ENCODE data around the gene EYA2.

Gene EYA2

DNA sequence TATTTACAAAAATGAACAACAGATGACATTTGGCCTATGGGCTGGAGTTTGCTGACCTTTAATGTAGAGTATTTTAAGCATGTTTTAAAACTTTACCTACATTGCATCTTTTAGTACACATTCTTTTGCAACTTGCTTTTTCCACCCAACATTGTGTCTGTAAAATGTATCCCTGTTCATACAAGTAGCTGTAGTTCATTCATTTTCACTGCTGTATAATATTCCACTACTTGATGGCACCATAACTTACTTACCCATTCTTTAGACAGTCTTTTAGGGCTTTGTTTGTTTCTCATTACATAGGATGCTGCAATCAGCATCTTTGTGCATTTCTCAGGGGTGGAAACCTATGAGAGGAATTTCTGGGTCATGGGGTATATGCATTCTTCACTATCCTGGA, 115.1 kb downstream of the EYA2 start:
- no peak for TF ChIP-seq CTCF (conservative IDR thresholded peaks at IDR 0.05; ENCODE audit: low read depth, low read length)
- H3K4me3 ChIP-seq (ENCODE audit: low read depth, low read length), result no peak overlapping the region
- no peak for DNase-seq (ENCODE audit: low read depth)

- DNase-seq (ENCODE audit: low read depth), result no peak
- TF ChIP-seq CTCF (conservative IDR thresholded peaks at IDR 0.05; ENCODE audit: low read depth, low read length), result no peak
- H3K4me3 ChIP-seq (ENCODE audit: low read depth, low read length), result no peak overlapping the region
Observed at GRCh38 chr20:47011984-47012383, 117.3 kb downstream of the EYA2 start.

DNA sequence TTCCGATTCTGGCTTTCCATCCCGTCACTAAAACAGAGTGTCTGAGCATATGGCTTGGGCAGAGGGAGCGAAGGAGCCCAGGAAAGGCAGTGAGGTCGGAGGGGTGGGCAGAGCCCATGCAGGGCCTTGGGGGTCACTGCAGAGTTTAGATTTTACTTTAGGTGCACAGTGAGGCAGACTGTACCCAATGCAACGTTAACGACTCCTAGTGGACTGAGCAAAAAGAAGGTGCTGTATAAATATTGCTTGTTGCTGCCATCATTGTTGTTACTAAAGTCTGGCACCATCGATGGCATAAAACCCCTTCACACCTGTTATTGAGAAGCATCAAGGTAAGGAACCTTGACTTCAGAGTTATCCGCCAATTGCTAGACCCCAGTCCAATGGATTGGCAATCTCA, 119.0 kb downstream of the EYA2 start:
- H3K4me3 ChIP-seq (ENCODE audit: low read depth, low read length), result no peak overlapping the region
- no peak for DNase-seq (ENCODE audit: low read depth)
- TF ChIP-seq CTCF (conservative IDR thresholded peaks at IDR 0.05; ENCODE audit: low read depth, low read length), result peak; percentile 9

DNA sequence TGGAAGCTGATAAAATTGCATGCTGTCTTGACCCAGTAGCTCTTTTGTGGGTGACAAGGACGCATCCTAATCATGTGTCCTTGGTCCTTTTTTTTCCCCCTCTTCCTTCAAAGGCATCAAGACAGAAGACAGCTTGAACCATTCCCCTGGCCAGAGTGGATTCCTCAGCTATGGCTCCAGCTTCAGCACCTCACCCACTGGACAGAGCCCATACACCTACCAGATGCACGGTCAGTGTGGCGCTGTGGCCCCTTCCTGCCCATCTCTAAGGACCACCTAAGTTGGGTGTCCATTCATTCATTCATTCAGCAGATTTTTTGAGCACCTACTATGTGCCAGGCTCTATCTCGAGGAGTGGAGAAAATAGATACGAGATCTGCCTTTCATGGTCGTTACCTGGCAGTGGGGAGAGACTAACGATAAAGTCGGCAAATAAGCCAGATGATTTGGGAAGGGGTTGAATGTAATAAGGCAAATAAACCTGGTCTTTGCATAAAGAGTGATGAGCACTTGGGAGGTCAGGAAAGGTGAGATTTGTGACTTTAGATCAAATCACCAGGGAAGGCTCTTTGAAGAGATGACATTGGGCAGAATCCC, 121.5 kb downstream of the EYA2 start:
- H3K4me3 ChIP-seq (ENCODE audit: low read depth, low read length), result no peak overlapping the region
- no peak for TF ChIP-seq CTCF (conservative IDR thresholded peaks at IDR 0.05; ENCODE audit: low read depth, low read length)
- DNase-seq (ENCODE audit: low read depth), result peak; percentile 6

DNA sequence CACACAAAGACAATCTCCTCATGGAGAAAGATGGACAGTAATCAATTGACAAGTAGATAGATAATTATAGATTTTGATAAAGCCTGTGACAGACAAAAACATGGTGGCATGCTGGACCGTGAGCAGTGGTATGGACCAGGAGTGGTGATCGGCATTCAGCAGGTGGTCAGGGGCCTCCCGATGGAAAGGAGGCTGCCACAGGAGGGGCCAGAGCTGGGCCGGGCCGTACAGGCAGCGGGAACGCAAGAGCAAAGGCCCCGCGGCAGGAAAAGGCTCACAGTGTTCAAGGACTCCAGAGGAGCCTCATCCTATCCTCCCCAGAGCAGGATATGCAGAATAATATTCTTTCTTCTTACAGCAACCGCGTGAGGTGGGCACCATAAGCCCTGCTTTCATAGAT, 123.7 kb downstream of the EYA2 start:
- DNase-seq (ENCODE audit: low read depth), result no peak
- H3K4me3 ChIP-seq (ENCODE audit: low read depth, low read length), result no peak overlapping the region

GRCh38 chr20:47019121-47019824, 124.6 kb downstream of the EYA2 start:
- peak; percentile 50 for DNase-seq (ENCODE audit: low read depth)
- no peak for TF ChIP-seq CTCF (conservative IDR thresholded peaks at IDR 0.05; ENCODE audit: low read depth, low read length)
- H3K4me3 ChIP-seq (ENCODE audit: low read depth, low read length), result no peak overlapping the region

More for the DNA sequence above, 123.7 kb downstream of the EYA2 start:
- TF ChIP-seq CTCF (conservative IDR thresholded peaks at IDR 0.05; ENCODE audit: low read depth, low read length), result no peak

GRCh38 chr20:47020231-47020630, 125.6 kb downstream of the EYA2 start:
- peak; percentile 16 for TF ChIP-seq CTCF (conservative IDR thresholded peaks at IDR 0.05; ENCODE audit: low read depth, low read length)
- H3K4me3 ChIP-seq (ENCODE audit: low read depth, low read length), result no peak overlapping the region

More at GRCh38 chr20:47020231-47020630, 125.6 kb downstream of the EYA2 start:
- peak; percentile 32 for DNase-seq (ENCODE audit: low read depth)
